IMR-90 (cell line): ENCODE data around the gene SERPINE2. TPM values are rescaled to one million over a fixed set of nuclear protein-coding genes. Genes with fewer than 3 reads are reported as not detected.

Experiments
- ATAC-seq: fragments of 200-7000 bp; cut with Tn5 transposase; 2 replicates; pipeline ENCODE4 v1.9.1; 2020; ENCODE audit warnings: low read depth, mild to moderate bottlenecking, moderate library complexity
- BruUV-seq: library from RNA; stranded (reverse); fragments of 400-500 nt; replicated peaks from 2 replicates; lab custom pipeline; 2021; lab: Mats Ljungman, UMichigan
- CTCF ChIA-PET: fragments of 300-600 bp; formaldehyde crosslinking; extraction: SDS; loops from one replicate; lab custom pipeline; 2021; ENCODE audit warnings: antibody characterized with exemption; lab: Yijun Ruan, JAX
- POLR2A ChIA-PET: fragments of 300-600 bp; sonication (Branson Sonifier 250); formaldehyde crosslinking; loops from one replicate; lab custom pipeline; 2022; ENCODE audit warnings: antibody characterized with exemption; ENCODE audit not compliant: unreplicated experiment; lab: Charles Lee
- DNase-seq: peaks from one replicate; pipeline ENCODE4 v3.0.0; 2013
- H2AFZ ChIP-seq: replicated peaks from 2 replicates; pipeline ENCODE3; 2013; ENCODE audit warnings: low read length, mild to moderate bottlenecking; ENCODE audit not compliant: poor library complexity
- H2AK5ac ChIP-seq: 2 replicates; pipeline ENCODE4 v1.6.1; 2013; ENCODE audit warnings: low read depth, low read length, inconsistent platforms
- H2AK9ac ChIP-seq: replicated peaks from 2 replicates; pipeline ENCODE3; 2013; ENCODE audit warnings: mild to moderate bottlenecking, low read depth, low read length, moderate library complexity; ENCODE audit not compliant: poor library complexity
- H2BK120ac ChIP-seq: 2 replicates; pipeline ENCODE4 v1.6.1; 2013; ENCODE audit warnings: low read depth, low read length, inconsistent platforms
- H2BK15ac ChIP-seq: 3 replicates; pipeline ENCODE4 v1.6.1; 2013; ENCODE audit warnings: low read depth, low read length, inconsistent platforms
- H2BK20ac ChIP-seq: 2 replicates; pipeline ENCODE4 v1.6.1; 2013; ENCODE audit warnings: low read depth, mild to moderate bottlenecking, inconsistent platforms, low read length, moderate library complexity
- H2BK5ac ChIP-seq: 2 replicates; pipeline ENCODE4 v1.6.1; 2013; ENCODE audit warnings: mild to moderate bottlenecking, low read depth, low read length, inconsistent platforms; ENCODE audit not compliant: poor library complexity, severe bottlenecking
- H3K14ac ChIP-seq: replicated peaks from 2 replicates; pipeline ENCODE4 v1.6.1; 2013; ENCODE audit warnings: low read depth, low read length, inconsistent platforms
- H3K18ac ChIP-seq: 2 replicates; pipeline ENCODE4 v1.6.1; 2013; ENCODE audit warnings: low read depth, low read length, control low read depth
- H3K23ac ChIP-seq: 2 replicates; pipeline ENCODE4 v1.6.1; 2013; ENCODE audit warnings: low read depth, low read length, inconsistent platforms
- H3K27ac ChIP-seq: 2 replicates; pipeline ENCODE4 v1.5.1; 2013; ENCODE audit warnings: mild to moderate bottlenecking, control low read depth, low read length; ENCODE audit not compliant: insufficient read depth
- H3K27me3 ChIP-seq: 2 replicates; pipeline ENCODE4 v1.6.1; 2013; ENCODE audit warnings: low read length; ENCODE audit not compliant: control insufficient read depth, insufficient read depth
- H3K36me3 ChIP-seq: 2 replicates; pipeline ENCODE4 v1.6.1; 2013; ENCODE audit warnings: low read length, mixed read lengths; ENCODE audit not compliant: control insufficient read depth, insufficient read depth
- H3K4ac ChIP-seq: 2 replicates; pipeline ENCODE4 v1.6.1; 2013; ENCODE audit warnings: low read depth, low read length, inconsistent platforms
- H3K4me1 ChIP-seq: 2 replicates; pipeline ENCODE4 v1.6.1; 2013; ENCODE audit warnings: low read length, mixed read lengths; ENCODE audit not compliant: control insufficient read depth, insufficient read depth
- H3K4me2 ChIP-seq: 2 replicates; pipeline ENCODE4 v1.6.1; 2013; ENCODE audit warnings: low read depth, mild to moderate bottlenecking, control low read depth, low read length, moderate library complexity
- H3K4me3 ChIP-seq: 2 replicates; pipeline ENCODE4 v1.5.1; 2013; ENCODE audit warnings: low read depth, mild to moderate bottlenecking, control low read depth, low read length, moderate library complexity; ENCODE audit not compliant: insufficient read depth
- H3K56ac ChIP-seq: 2 replicates; pipeline ENCODE4 v1.6.1; 2013; ENCODE audit warnings: low read length, inconsistent platforms; ENCODE audit not compliant: insufficient read depth; ENCODE audit errors: extremely low read depth
- H3K79me1 ChIP-seq, 2 experiments: 2 replicates each; pipeline ENCODE4 v1.6.1; 2013; ENCODE audit warnings: low read length in 2 of 2, inconsistent platforms in 1 of 2, low read depth in 1 of 2
- H3K9ac ChIP-seq: 2 replicates; pipeline ENCODE4 v1.6.1; 2013; ENCODE audit warnings: low read depth, low read length, control low read depth
- H3K9me1 ChIP-seq: 2 replicates; pipeline ENCODE4 v1.6.1; 2013; ENCODE audit warnings: low read length, inconsistent platforms; ENCODE audit not compliant: insufficient read depth
- H3K9me3 ChIP-seq: 2 replicates; pipeline ENCODE4 v1.6.1; 2013; ENCODE audit warnings: low read length; ENCODE audit not compliant: control insufficient read depth, insufficient read depth
- H4K20me1 ChIP-seq: 2 replicates; pipeline ENCODE4 v1.6.1; 2013; ENCODE audit warnings: low read length, inconsistent platforms; ENCODE audit not compliant: insufficient read depth
- H4K5ac ChIP-seq: 2 replicates; pipeline ENCODE4 v1.6.1; 2013; ENCODE audit warnings: mild to moderate bottlenecking, low read depth, low read length, control low read depth
- H4K8ac ChIP-seq, 2 experiments: 2 replicates each; pipeline ENCODE4 v1.6.1; 2013; ENCODE audit warnings: low read depth in 2 of 2, low read length in 2 of 2, control low read depth in 1 of 2, inconsistent platforms in 1 of 2
- H4K91ac ChIP-seq: 2 replicates; pipeline ENCODE4 v1.6.1; 2013; ENCODE audit warnings: low read depth, low read length, inconsistent platforms; ENCODE audit not compliant: insufficient read depth
- BHLHE40 ChIP-seq: fragments of 150-350 bp; IDR thresholded peaks from 2 replicates; pipeline ENCODE4 v1.6.1; 2016; ENCODE audit warnings: mild to moderate bottlenecking, low read depth, low read length
- CEBPB ChIP-seq: IDR thresholded peaks from 2 replicates; pipeline ENCODE4 v1.6.1; 2012; ENCODE audit warnings: low read depth, low read length, improper control_type of control experiment
- CHD1 ChIP-seq: IDR thresholded peaks from 2 replicates; pipeline ENCODE4 v1.6.1; 2012; ENCODE audit warnings: low read depth, low read length, improper control_type of control experiment
- FOS ChIP-seq: fragments of 150-350 bp; IDR thresholded peaks from 2 replicates; pipeline ENCODE4 v1.6.1; 2016; ENCODE audit warnings: low read depth, low read length
- MAFK ChIP-seq: IDR thresholded peaks from 2 replicates; pipeline ENCODE4 v1.6.1; 2012; ENCODE audit warnings: low read depth, low read length, improper control_type of control experiment
- MAZ ChIP-seq: IDR thresholded peaks from 2 replicates; pipeline ENCODE4 v1.6.1; 2012; ENCODE audit warnings: low read depth, mild to moderate bottlenecking, low read length, improper control_type of control experiment, moderate library complexity, borderline replicate concordance
- MXI1 ChIP-seq: IDR thresholded peaks from 2 replicates; pipeline ENCODE4 v1.6.1; 2012; ENCODE audit warnings: low read depth, mild to moderate bottlenecking, low read length, moderate library complexity, borderline replicate concordance
- POLR2A ChIP-seq: IDR thresholded peaks from 2 replicates; pipeline ENCODE4 v1.6.1; 2012; ENCODE audit warnings: mild to moderate bottlenecking, low read depth, low read length
- RAD21 ChIP-seq: IDR thresholded peaks from 2 replicates; pipeline ENCODE4 v1.6.1; 2012; ENCODE audit warnings: low read length, improper control_type of control experiment
- RCOR1 ChIP-seq: IDR thresholded peaks from 2 replicates; pipeline ENCODE4 v1.6.1; 2012; ENCODE audit warnings: mild to moderate bottlenecking, low read length, improper control_type of control experiment; ENCODE audit not compliant: insufficient replicate concordance
- RFX5 ChIP-seq: IDR thresholded peaks from 2 replicates; pipeline ENCODE4 v1.8.0; 2012; ENCODE audit warnings: low read depth, mild to moderate bottlenecking, low read length, moderate library complexity
- SMC3 ChIP-seq: fragments of 150-350 bp; IDR thresholded peaks from 2 replicates; pipeline ENCODE4 v1.6.1; 2016; ENCODE audit warnings: low read depth, mild to moderate bottlenecking, antibody characterized with exemption, low read length, moderate library complexity
- WGBS, 2 experiments: methylation state at CpG; one replicate each; pipeline versions ENCODE4 v1.1.5 to v1.1.7; 2013; ENCODE audit warnings: missing lambda C conversion rate in 2 of 2; ENCODE audit not compliant: insufficient read length in 1 of 2; ENCODE audit errors: extremely low coverage in 2 of 2; 5-methylcytosine and 5-hydroxymethylcytosine counted together
- dilution Hi-C: fragments of 300-500 bp; cut with HindIII; formaldehyde crosslinking; loops from one replicate; pipeline ENCODE4 v1.14.3; 2018; ENCODE audit warnings: low sequenced_read_pairs; ENCODE audit not compliant: unreplicated experiment
- in situ Hi-C: fragments of 300-500 bp; cut with MboI; formaldehyde crosslinking; loops from 3 replicates; pipeline ENCODE4 v1.14.3; 2019; ENCODE audit warnings: low sequenced_read_pairs, inconsistent platforms, mixed read lengths
- intact Hi-C: fragments of 100-400 bp; cut with micrococcal nuclease; formaldehyde crosslinking; loops from 2 replicates; pipeline ENCODE4 v1.10.0; 2022
- polyA plus RNA-seq, 3 experiments: library from polyadenylated mRNA; depleted of rRNA; stranded (reverse); fragments of >200 nt; gene quantifications; 2 replicates each; pipeline ENCODE4 v1.2.3, GENCODE V29; 2012; ENCODE audit warnings: low replicate concordance in 1 of 3
- total RNA-seq: library from RNA; depleted of rRNA; stranded (reverse); fragments of >200 nt; gene quantifications from 2 replicates; pipeline ENCODE4 v1.2.3, GENCODE V29; 2012
- TF ChIP-seq, protein P1 (sequence below): conservative IDR thresholded peaks from 2 replicates; pipeline ENCODE4 v1.5.1; 2012; ENCODE audit warnings: mild to moderate bottlenecking, low read depth, low read length, improper control_type of control experiment
- TF ChIP-seq, protein P2 (sequence below): fragments of 150-350 bp; IDR thresholded peaks from 2 replicates; pipeline ENCODE4 v1.6.1; 2016; ENCODE audit warnings: low read depth, mild to moderate bottlenecking, low read length, moderate library complexity, borderline replicate concordance

The SERPINE2 gene
- total and polyA plus RNA-seq, 2 of the 4 experiments (the other 2 are of a cell fraction): 24.0 to 62.7 TPM

DNA sequence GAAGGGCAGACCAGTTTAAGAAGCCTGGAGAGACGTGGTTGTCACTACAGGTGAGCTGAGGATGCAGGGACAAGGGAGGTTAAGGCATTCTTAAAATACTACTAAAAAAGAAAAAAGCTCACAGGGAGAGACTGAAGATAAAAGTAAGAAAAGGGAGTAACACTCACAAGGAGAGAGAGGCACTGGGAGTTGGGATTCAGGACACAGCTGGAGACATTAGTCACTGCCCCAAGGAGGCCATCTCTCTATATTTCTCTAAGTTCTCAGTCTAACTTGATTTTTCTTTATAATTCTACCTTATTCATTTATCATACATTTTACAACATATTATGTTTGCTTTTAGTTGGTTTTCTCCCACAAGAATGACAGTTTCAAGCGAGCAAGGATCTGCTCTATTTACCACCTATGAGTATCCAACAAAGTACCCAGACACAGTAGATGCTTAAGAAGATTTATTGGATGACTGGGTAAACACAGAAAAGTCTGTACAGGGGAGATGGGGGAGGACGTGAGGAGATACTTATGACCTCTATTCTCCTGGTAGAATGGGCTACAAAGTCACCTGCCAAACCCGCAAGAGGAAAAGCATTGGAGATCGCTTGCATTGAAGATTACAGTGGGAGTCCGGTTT is 2.2 kb downstream of the SERPINE2 start (continued):
- TF ChIP-seq MXI1: no peak

DNA sequence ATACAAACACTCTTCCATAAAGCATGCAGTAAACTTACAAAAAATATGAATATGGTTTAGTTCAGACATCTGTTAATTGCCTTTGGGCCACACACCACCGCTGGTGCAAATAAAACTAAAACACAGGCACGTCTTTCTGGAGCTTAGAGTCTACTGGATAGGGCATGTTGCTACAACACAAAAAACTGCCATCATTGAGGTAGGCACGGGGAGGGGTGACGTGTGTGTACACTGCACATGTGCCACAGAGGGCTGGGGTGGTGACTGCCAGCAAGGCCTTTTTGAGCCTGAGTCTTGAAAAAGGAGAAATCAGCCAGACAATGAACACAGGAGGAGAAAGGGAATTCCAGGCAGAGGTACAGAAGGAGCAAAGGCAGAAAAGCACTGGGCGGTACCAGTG is 5.1 kb downstream of the SERPINE2 start:
- no peak overlapping the region for H2AK5ac ChIP-seq
- no peak overlapping the region for H3K23ac ChIP-seq
- no peak overlapping the region for H4K5ac ChIP-seq
- H3K56ac ChIP-seq: no peak overlapping the region
- H4K91ac ChIP-seq: no peak overlapping the region
- no peak overlapping the region for H2BK120ac ChIP-seq
- H4K8ac ChIP-seq: no peak overlapping the region
- 100% methylated on average over 2 of the region's 5 CpGs; no CpG with 5 or more reads in 1 of the 2 experiments for WGBS, 2 experiments
- peaks cover 5% of the 10 kb centered on the region; the same call in 1 of the 2 replicates for H3K4me1 ChIP-seq
- peaks cover 15% of the 10 kb centered on the region for H3K9me1 ChIP-seq
- H4K20me1 ChIP-seq: peaks cover 3% of the 10 kb centered on the region; the same call in 1 of the 2 replicates
- no peak overlapping the region for H2BK5ac ChIP-seq
- no peak overlapping the region for H3K4me2 ChIP-seq
- H3K18ac ChIP-seq: no peak overlapping the region
- H2AK9ac ChIP-seq: no peak overlapping the region
- H3K4me3 ChIP-seq: no peak overlapping the region
- H3K4ac ChIP-seq: no peak overlapping the region
- in situ Hi-C loops (no loop called here), dilution Hi-C loops (no loop called here), intact Hi-C loops (no loop called here)
- H2BK15ac ChIP-seq: no peak overlapping the region
- H3K27ac ChIP-seq: no peak overlapping the region
- H3K14ac ChIP-seq: no peak overlapping the region
- no peak overlapping the region for H3K9ac ChIP-seq
- no peak overlapping the region for H2BK20ac ChIP-seq
- no peak overlapping the region for H2AFZ ChIP-seq
- H3K9me3 ChIP-seq: no peaks in the 10 kb centered on the region
- H3K36me3 ChIP-seq: 0 out of 2 replicates have a peak, but pooled peaks cover 3% of the 10 kb centered on the region
- BruUV-seq: no TSS peak
- peaks cover 16 to 54% of the 10 kb centered on the region in 2 experiments; a peak in 2 of 4 replicates for H3K79me1 ChIP-seq
- no peak for ATAC-seq
- ChIA-PET CTCF (no interaction called here), POLR2A (no interaction called here)
- DNase-seq: no peak
- no peaks in the 10 kb centered on the region for H3K27me3 ChIP-seq
- TF ChIP-seq FOS: no peak
- no peak for TF ChIP-seq MXI1
- no peak for TF ChIP-seq MAFK
- TF ChIP-seq RAD21: no peak
- TF ChIP-seq SMC3: no peak
- TF ChIP-seq BHLHE40: no peak
- no peak for TF ChIP-seq POLR2A
- TF ChIP-seq MAZ: no peak
- no peak for TF ChIP-seq RCOR1
- TF ChIP-seq, protein P1, sequence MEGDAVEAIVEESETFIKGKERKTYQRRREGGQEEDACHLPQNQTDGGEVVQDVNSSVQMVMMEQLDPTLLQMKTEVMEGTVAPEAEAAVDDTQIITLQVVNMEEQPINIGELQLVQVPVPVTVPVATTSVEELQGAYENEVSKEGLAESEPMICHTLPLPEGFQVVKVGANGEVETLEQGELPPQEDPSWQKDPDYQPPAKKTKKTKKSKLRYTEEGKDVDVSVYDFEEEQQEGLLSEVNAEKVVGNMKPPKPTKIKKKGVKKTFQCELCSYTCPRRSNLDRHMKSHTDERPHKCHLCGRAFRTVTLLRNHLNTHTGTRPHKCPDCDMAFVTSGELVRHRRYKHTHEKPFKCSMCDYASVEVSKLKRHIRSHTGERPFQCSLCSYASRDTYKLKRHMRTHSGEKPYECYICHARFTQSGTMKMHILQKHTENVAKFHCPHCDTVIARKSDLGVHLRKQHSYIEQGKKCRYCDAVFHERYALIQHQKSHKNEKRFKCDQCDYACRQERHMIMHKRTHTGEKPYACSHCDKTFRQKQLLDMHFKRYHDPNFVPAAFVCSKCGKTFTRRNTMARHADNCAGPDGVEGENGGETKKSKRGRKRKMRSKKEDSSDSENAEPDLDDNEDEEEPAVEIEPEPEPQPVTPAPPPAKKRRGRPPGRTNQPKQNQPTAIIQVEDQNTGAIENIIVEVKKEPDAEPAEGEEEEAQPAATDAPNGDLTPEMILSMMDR: no peak
- TF ChIP-seq CHD1: no peak
- TF ChIP-seq, protein P2, sequence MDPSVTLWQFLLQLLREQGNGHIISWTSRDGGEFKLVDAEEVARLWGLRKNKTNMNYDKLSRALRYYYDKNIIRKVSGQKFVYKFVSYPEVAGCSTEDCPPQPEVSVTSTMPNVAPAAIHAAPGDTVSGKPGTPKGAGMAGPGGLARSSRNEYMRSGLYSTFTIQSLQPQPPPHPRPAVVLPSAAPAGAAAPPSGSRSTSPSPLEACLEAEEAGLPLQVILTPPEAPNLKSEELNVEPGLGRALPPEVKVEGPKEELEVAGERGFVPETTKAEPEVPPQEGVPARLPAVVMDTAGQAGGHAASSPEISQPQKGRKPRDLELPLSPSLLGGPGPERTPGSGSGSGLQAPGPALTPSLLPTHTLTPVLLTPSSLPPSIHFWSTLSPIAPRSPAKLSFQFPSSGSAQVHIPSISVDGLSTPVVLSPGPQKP: no peak
- TF ChIP-seq RFX5: no peak
- TF ChIP-seq CEBPB: no peak
